ENCODE data around the gene PDCD1LG2.

PDCD1LG2 gene

GRCh38 chr9:5532790-5533189 lies 22.5 kb downstream of the PDCD1LG2 start:
- DNase-seq, result no peak

- DNase-seq, result no peak
Observed at GRCh38 chr9:5536684-5537083, 26.4 kb downstream of the PDCD1LG2 start.

GRCh38 chr9:5543875-5544702 lies 33.8 kb downstream of the PDCD1LG2 start:
- no peak for DNase-seq

- no peak for DNase-seq
Observed at GRCh38 chr9:5549658-5550650, 39.6 kb downstream of the PDCD1LG2 start.

GRCh38 chr9:5551368-5552150 lies 41.2 kb downstream of the PDCD1LG2 start:
- no peak for DNase-seq

- no peak for DNase-seq
Observed at GRCh38 chr9:5552301-5552700, 42.0 kb downstream of the PDCD1LG2 start.

GRCh38 chr9:5553211-5553610 lies 42.9 kb downstream of the PDCD1LG2 start:
- DNase-seq, result no peak

GRCh38 chr9:5554254-5554653 lies 43.9 kb downstream of the PDCD1LG2 start:
- no peak for DNase-seq

- DNase-seq, result no peak
Observed at GRCh38 chr9:5556101-5556705, 45.9 kb downstream of the PDCD1LG2 start.

GRCh38 chr9:5557606-5558587 lies 47.6 kb downstream of the PDCD1LG2 start:
- DNase-seq, result no peak

- no peak for DNase-seq
Observed at GRCh38 chr9:5559659-5560058, 49.3 kb downstream of the PDCD1LG2 start.

- DNase-seq, result no peak
Observed at GRCh38 chr9:5560443-5561100, 50.2 kb downstream of the PDCD1LG2 start.

- no peak for DNase-seq
Observed at GRCh38 chr9:5561828-5562488, 51.6 kb downstream of the PDCD1LG2 start.

- DNase-seq, result no peak
Observed at GRCh38 chr9:5562806-5563416, 52.6 kb downstream of the PDCD1LG2 start.

- DNase-seq, result no peak
Observed at GRCh38 chr9:5563417-5563815, 53.1 kb downstream of the PDCD1LG2 start.

GRCh38 chr9:5563886-5564285 lies 53.6 kb downstream of the PDCD1LG2 start:
- DNase-seq, result no peak

- DNase-seq, result no peak
Observed at GRCh38 chr9:5566054-5566618, 55.8 kb downstream of the PDCD1LG2 start.

GRCh38 chr9:5568868-5569267 lies 58.5 kb downstream of the PDCD1LG2 start:
- no peak for DNase-seq

GRCh38 chr9:5569409-5569808 lies 59.1 kb downstream of the PDCD1LG2 start:
- DNase-seq, result no peak
